HepG2 (cell line): ENCODE results near the gene NXF3. TPM values are rescaled to one million over a fixed set of nuclear protein-coding genes. Genes with fewer than 3 reads are reported as not detected.

Source experiments
- ATAC-seq: fragments of 200-7000 bp; cut with Tn5 transposase; 3 replicates; pipeline ENCODE4 v1.9.1; 2020; ENCODE audit warnings: mild to moderate bottlenecking, moderate library complexity
- BruUV-seq: library from RNA; stranded (reverse); fragments of 400-500 nt; replicated peaks from 2 replicates; lab custom pipeline; 2021; lab: Mats Ljungman, UMichigan
- CTCF ChIA-PET: fragments of 300-600 bp; formaldehyde crosslinking; extraction: SDS; loops from one replicate; lab custom pipeline; 2021; ENCODE audit warnings: low total read pairs, inconsistent platforms, low intra/inter-chr PET ratio; lab: Yijun Ruan, JAX
- POLR2A ChIA-PET: fragments of 350-600 bp; sonication (Branson Sonifier 250); formaldehyde crosslinking; loops from one replicate; lab custom pipeline; 2020; ENCODE audit warnings: antibody characterized with exemption, inconsistent platforms; lab: Yijun Ruan, JAX
- DNase-seq: peaks from one replicate; pipeline ENCODE4 v3.0.0-alpha.2; 2015; ENCODE audit warnings: low spot score
- FAIRE-seq: peaks from 3 replicates; lab custom pipeline; 2011; peaks lifted over from hg19 to GRCh38; lab: Jason Lieb, UNC
- H2AFZ ChIP-seq: one replicate; pipeline ENCODE4 v1.6.1; 2011; ENCODE audit warnings: low read length, inconsistent platforms
- H3K27ac ChIP-seq: fragments of 300-600 bp; 3 replicates; pipeline ENCODE4 v1.8.0; 2011; ENCODE audit warnings: mixed run types, mild to moderate bottlenecking, mixed read lengths, low read length, inconsistent platforms; ENCODE audit not compliant: insufficient read depth; ENCODE audit errors: extremely low read length
- H3K27me3 ChIP-seq, 2 experiments: fragments of 200-600 bp in 1 of 2; 2 replicates in 1 of 2; 3 replicates in 1 of 2; pipeline versions ENCODE4 v1.6.0 to v1.8.0; 2011; ENCODE audit warnings: low read length in 2 of 2, mild to moderate bottlenecking in 2 of 2, moderate library complexity in 2 of 2, inconsistent platforms in 1 of 2; ENCODE audit not compliant: insufficient read depth in 2 of 2, control insufficient read depth in 1 of 2
- H3K36me3 ChIP-seq, 2 experiments: fragments of 200-600 bp in 1 of 2; replicated peaks in 1 of 2; 2 replicates in 1 of 2; 3 replicates in 1 of 2; pipeline versions ENCODE4 v1.5.1 to v1.8.0; 2011; ENCODE audit warnings: low read length in 2 of 2, inconsistent platforms in 1 of 2; ENCODE audit not compliant: insufficient read depth in 2 of 2, control insufficient read depth in 1 of 2
- H3K4me1 ChIP-seq: 2 replicates; pipeline ENCODE4 v1.5.1; 2012; ENCODE audit warnings: low read length, inconsistent platforms; ENCODE audit not compliant: insufficient read depth
- H3K4me2 ChIP-seq: 2 replicates; pipeline ENCODE4 v1.6.0; 2011; ENCODE audit warnings: low read depth, low read length, inconsistent platforms
- H3K4me3 ChIP-seq, 3 experiments: fragments of 200-600 bp in 1 of 3; sonication (generic), shearing (Covaris generic) in 1 of 3; replicated peaks in 1 of 3; 2 replicates each; pipeline ENCODE4 v1.5.1; 2011 to 2016; ENCODE audit warnings: low read length in 3 of 3, inconsistent platforms in 2 of 3, low read depth in 2 of 3, mild to moderate bottlenecking in 2 of 3, control low read depth in 1 of 3, mixed read lengths in 1 of 3; ENCODE audit not compliant: insufficient read depth in 1 of 3
- H3K79me2 ChIP-seq: one replicate; pipeline ENCODE4 v1.6.1; 2011; ENCODE audit warnings: low read length, inconsistent platforms; ENCODE audit not compliant: insufficient read depth
- H3K9ac ChIP-seq: 2 replicates; pipeline ENCODE4 v1.6.0; 2011; ENCODE audit warnings: mild to moderate bottlenecking, low read depth, low read length, inconsistent platforms; ENCODE audit not compliant: insufficient read depth
- H3K9me3 ChIP-seq: 2 replicates; pipeline ENCODE4 v1.5.1; 2012; ENCODE audit warnings: mild to moderate bottlenecking, low read length
- H4K20me1 ChIP-seq: 2 replicates; pipeline ENCODE4 v1.6.0; 2011; ENCODE audit warnings: inconsistent platforms, mild to moderate bottlenecking, low read length, moderate library complexity; ENCODE audit not compliant: insufficient read depth
- ATF5 ChIP-seq: sonication (generic); formaldehyde crosslinking; IDR thresholded peaks from 2 replicates; pipeline ENCODE4 v1.4.0; 2020; ENCODE audit warnings: mild to moderate bottlenecking, low read depth, missing genetic modification reagents
- BATF2 ChIP-seq: sonication (generic); formaldehyde crosslinking; IDR thresholded peaks from 2 replicates; pipeline ENCODE4 v1.8.0; 2022; ENCODE audit warnings: mild to moderate bottlenecking, missing genetic modification reagents, moderate library complexity
- HNRNPK ChIP-seq: fragments of 200-400 bp; formaldehyde crosslinking; IDR thresholded peaks from 2 replicates; pipeline ENCODE4 v1.6.1; 2018; ENCODE audit warnings: low read length, low read depth, moderate library complexity, mild to moderate bottlenecking; ENCODE audit not compliant: poor library complexity, severe bottlenecking
- NFKBIZ ChIP-seq: IDR thresholded peaks from 2 replicates; pipeline ENCODE4 v1.6.1; 2018; ENCODE audit warnings: missing genetic modification reagents, missing compliant biosample characterization
- NR0B2 ChIP-seq: sonication (generic); formaldehyde crosslinking; IDR thresholded peaks from 2 replicates; pipeline ENCODE4 v1.4.0; 2020; ENCODE audit warnings: mild to moderate bottlenecking, missing genetic modification reagents
- RBFOX2 ChIP-seq: fragments of 200-400 bp; formaldehyde crosslinking; IDR thresholded peaks from 2 replicates; pipeline ENCODE4 v1.6.1; 2017; ENCODE audit warnings: low read depth, mild to moderate bottlenecking, low read length
- SMYD3 ChIP-seq: sonication (generic); formaldehyde crosslinking; IDR thresholded peaks from 2 replicates; pipeline ENCODE4 v1.8.1; 2023; ENCODE audit warnings: mild to moderate bottlenecking, missing genetic modification reagents
- ZFP82 ChIP-seq: sonication (generic); formaldehyde crosslinking; IDR thresholded peaks from 2 replicates; pipeline ENCODE4 v1.5.1; 2020; ENCODE audit warnings: mild to moderate bottlenecking, missing genetic modification reagents, borderline replicate concordance
- ZNF234 ChIP-seq: sonication (generic); formaldehyde crosslinking; conservative IDR thresholded peaks from 2 replicates; pipeline ENCODE4 v1.5.1; 2020; ENCODE audit warnings: mild to moderate bottlenecking, missing genetic modification reagents
- ZNF264 ChIP-seq: sonication (generic); formaldehyde crosslinking; IDR thresholded peaks from 2 replicates; pipeline ENCODE4 v1.4.0; 2020; ENCODE audit warnings: missing genetic modification reagents
- WGBS: methylation state at CpG from one replicate; pipeline ENCODE4 v1.1.6; 2017; ENCODE audit warnings: low lambda C conversion rate; 5-methylcytosine and 5-hydroxymethylcytosine counted together
- in situ Hi-C: cut with HindIII; loops from 2 replicates; pipeline ENCODE4 v1.10.0; 2017; ENCODE audit warnings: low pct_unique_long_range_greater_than_20kb; ENCODE audit not compliant: extremely low pct_ligation_motif_present
- intact Hi-C: fragments of 100-400 bp; cut with micrococcal nuclease; formaldehyde crosslinking; loops from one replicate; pipeline ENCODE4 v1.10.0; 2022; ENCODE audit not compliant: unreplicated experiment
- polyA plus RNA-seq, 8 experiments: library from polyadenylated mRNA; depleted of rRNA in 3 of 8; stranded (reverse) in 7 of 8; unstranded in 1 of 8; fragments of >200 nt; fragmentation: Illumina TruSeq in 4 of 8; extraction: Trizol in 4 of 8; gene quantifications; 2 replicates each; pipeline versions ENCODE4 v1.2.1 to v1.2.3, GENCODE V29; 2011 to 2016; ENCODE audit warnings: low read depth in 4 of 8, missing spikeins in 1 of 8, mixed read lengths in 1 of 8; ENCODE audit not compliant: insufficient read depth in 1 of 8
- total RNA-seq, 5 experiments: library from RNA; depleted of rRNA; stranded (reverse); fragments of >200 nt; fragmentation: Illumina TruSeq; extraction: Trizol; gene quantifications; 2 replicates each; pipeline ENCODE4 v1.2.3, GENCODE V29; 2016; ENCODE audit warnings: low read depth in 1 of 5
- TF ChIP-seq, protein P1 (sequence below): sonication (generic); formaldehyde crosslinking; IDR thresholded peaks from 2 replicates; pipeline ENCODE4 v1.4.0; 2020; ENCODE audit warnings: missing genetic modification reagents, mild to moderate bottlenecking, borderline replicate concordance
- TF ChIP-seq, protein P2 (sequence below): IDR thresholded peaks from 2 replicates; pipeline ENCODE4 v1.6.1; 2012; ENCODE audit warnings: inconsistent platforms

Gene NXF3
- total and polyA plus RNA-seq, 2 of the 13 experiments (the other 11 are each of a cell fraction or from before 2014, with no cell fraction given), result 0.05 TPM; not detected in 1

- Histone ChIP-seq H3K4me3 (no peak overlapping the region), H3K4me2 (no peak overlapping the region), H3K27me3 (no peaks in the 10 kb centered on the region), H4K20me1 (no peaks in the 10 kb centered on the region), H2AFZ (no peak overlapping the region), H3K9ac (no peak overlapping the region), H3K27ac (no peak overlapping the region), H3K4me1 (no peaks in the 10 kb centered on the region), H3K36me3 (no peaks in the 10 kb centered on the region), H3K79me2 (no peaks in the 10 kb centered on the region), H3K9me3 (no peaks in the 10 kb centered on the region)
- in situ Hi-C loops (no loop called here), intact Hi-C loops (no loop called here)
- no TSS peak for BruUV-seq
- FAIRE-seq (no peak), DNase-seq (no peak), ATAC-seq (no peak)
- TF ChIP-seq ATF5 (CRISPR knock-in tag) (no peak), NFKBIZ (CRISPR knock-in tag) (no peak), ZNF234 (CRISPR knock-in tag) (no peak), HNRNPK (no peak), BATF2 (CRISPR knock-in tag) (no peak), ZNF264 (no peak), ZFP82 (no peak)
- POLR2A ChIA-PET, result no interaction called here
- CTCF ChIA-PET, result no interaction called here
- 0% methylated on average over 1 of the region's 1 CpG for WGBS
Measured at GRCh38 chrX:103066606-103067005, 26.3 kb downstream of the NXF3 start.

DNA sequence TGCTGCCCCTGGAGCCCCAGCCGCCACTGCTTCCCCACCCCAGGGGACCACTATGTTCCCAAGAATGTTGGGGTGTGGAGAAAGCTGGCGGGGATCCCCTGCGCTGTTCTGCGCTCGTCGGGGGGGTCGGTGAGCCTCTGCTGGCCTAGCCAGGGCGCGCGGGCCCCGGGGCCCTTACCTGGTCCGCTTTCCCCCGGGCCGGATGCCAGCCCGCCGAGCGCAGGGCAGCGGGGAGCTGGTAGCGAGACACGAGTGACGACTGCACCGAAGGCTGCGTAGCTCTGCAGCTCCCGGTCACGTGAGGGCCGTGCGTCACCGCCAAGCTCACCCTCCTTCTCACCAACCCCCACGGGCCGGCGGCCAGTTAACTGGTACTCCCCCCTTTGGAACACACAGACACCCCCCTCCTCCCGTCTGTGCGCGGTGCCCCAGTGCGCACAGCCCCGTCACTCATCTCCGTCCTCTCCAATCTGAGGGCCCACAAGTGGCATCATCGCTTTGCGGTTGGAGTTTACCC lies 29.0 kb downstream of the NXF3 start, which contains the start of gene BEX1:
Gene BEX1 (minus strand): TSS at position 254 of the 517 bp plus-strand sequence. CDS start 897 bp downstream, outside the sequence.
- peak; percentile 35 for DNase-seq
- intact Hi-C loops, result loop anchor here (2.0 kb wide), 1 partner anchor 69 kb away; no protein-coding TSS in a partner anchor
- BruUV-seq, result no TSS peak
- Histone ChIP-seq H3K4me1 (no peaks in the 10 kb centered on the region), H4K20me1 (no peaks in the 10 kb centered on the region), H3K9me3 (no peaks in the 10 kb centered on the region), H3K27ac (peak within 1 kb of the TSS; percentile 46), H3K36me3 (no peaks in the 10 kb centered on the region), H3K79me2 (no peaks in the 10 kb centered on the region), H3K9ac (peak within 1 kb of the TSS; percentile 56), H3K4me2 (peak within 1 kb of the TSS; percentile 57), H3K4me3 (peak within 1 kb of the TSS; percentile 40 to 64 (median 57); a peak in 5 of 6 replicates), H3K27me3 (no peaks in the 10 kb centered on the region), H2AFZ (no peak within 1 kb of the TSS)
- CTCF ChIA-PET, result no interaction called here
- WGBS, result 11% methylated on average over 7 of the region's 39 CpGs
- ATAC-seq, result peak; percentile 93
- FAIRE-seq, result no peak
- POLR2A ChIA-PET, result interaction anchor here (1.0 kb wide), 1 partner anchor 12 kb away, joined by 3 read pairs; no protein-coding TSS in a partner anchor
- in situ Hi-C loops, result no loop called here
- TF ChIP-seq NR0B2 (CRISPR knock-in tag), result no peak
- TF ChIP-seq SMYD3 (CRISPR knock-in tag), result no peak
- TF ChIP-seq, protein P1, sequence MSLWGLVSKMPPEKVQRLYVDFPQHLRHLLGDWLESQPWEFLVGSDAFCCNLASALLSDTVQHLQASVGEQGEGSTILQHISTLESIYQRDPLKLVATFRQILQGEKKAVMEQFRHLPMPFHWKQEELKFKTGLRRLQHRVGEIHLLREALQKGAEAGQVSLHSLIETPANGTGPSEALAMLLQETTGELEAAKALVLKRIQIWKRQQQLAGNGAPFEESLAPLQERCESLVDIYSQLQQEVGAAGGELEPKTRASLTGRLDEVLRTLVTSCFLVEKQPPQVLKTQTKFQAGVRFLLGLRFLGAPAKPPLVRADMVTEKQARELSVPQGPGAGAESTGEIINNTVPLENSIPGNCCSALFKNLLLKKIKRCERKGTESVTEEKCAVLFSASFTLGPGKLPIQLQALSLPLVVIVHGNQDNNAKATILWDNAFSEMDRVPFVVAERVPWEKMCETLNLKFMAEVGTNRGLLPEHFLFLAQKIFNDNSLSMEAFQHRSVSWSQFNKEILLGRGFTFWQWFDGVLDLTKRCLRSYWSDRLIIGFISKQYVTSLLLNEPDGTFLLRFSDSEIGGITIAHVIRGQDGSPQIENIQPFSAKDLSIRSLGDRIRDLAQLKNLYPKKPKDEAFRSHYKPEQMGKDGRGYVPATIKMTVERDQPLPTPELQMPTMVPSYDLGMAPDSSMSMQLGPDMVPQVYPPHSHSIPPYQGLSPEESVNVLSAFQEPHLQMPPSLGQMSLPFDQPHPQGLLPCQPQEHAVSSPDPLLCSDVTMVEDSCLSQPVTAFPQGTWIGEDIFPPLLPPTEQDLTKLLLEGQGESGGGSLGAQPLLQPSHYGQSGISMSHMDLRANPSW (CRISPR knock-in tag), result no peak
- peak; percentile 64 for TF ChIP-seq RBFOX2
- TF ChIP-seq, protein P2, sequence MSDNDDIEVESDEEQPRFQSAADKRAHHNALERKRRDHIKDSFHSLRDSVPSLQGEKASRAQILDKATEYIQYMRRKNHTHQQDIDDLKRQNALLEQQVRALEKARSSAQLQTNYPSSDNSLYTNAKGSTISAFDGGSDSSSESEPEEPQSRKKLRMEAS, result no peak
